GM19023 (cell line): ENCODE results near the gene ARHGAP10.

Experiments
- ATAC-seq: cut with Tn5 transposase; IDR thresholded peaks from one replicate; pipeline ENCODE4 v1.9.1; 2021; ENCODE audit warnings: mild to moderate bottlenecking, moderate library complexity; ENCODE audit not compliant: unreplicated experiment

Gene ARHGAP10

GRCh38 chr4:148057984-148058859 lies 326.3 kb downstream of the ARHGAP10 start:
- no peak for ATAC-seq

GRCh38 chr4:148059617-148060180 lies 327.8 kb downstream of the ARHGAP10 start:
- no peak for ATAC-seq

GRCh38 chr4:148060264-148061140 lies 328.6 kb downstream of the ARHGAP10 start:
- ATAC-seq, result no peak

- no peak for ATAC-seq
Measured at GRCh38 chr4:148061141-148061481, 329.2 kb downstream of the ARHGAP10 start.

GRCh38 chr4:148061795-148062194 lies 329.9 kb downstream of the ARHGAP10 start:
- ATAC-seq, result no peak

- no peak for ATAC-seq
Measured at GRCh38 chr4:148062301-148062950, 330.5 kb downstream of the ARHGAP10 start.

GRCh38 chr4:148064451-148064850 lies 332.6 kb downstream of the ARHGAP10 start:
- no peak for ATAC-seq

- ATAC-seq, result no peak
Measured at GRCh38 chr4:148065075-148065474, 333.2 kb downstream of the ARHGAP10 start.

- no peak for ATAC-seq
Measured at GRCh38 chr4:148067301-148067916, 335.5 kb downstream of the ARHGAP10 start.

GRCh38 chr4:148068065-148068911 lies 336.4 kb downstream of the ARHGAP10 start:
- ATAC-seq, result no peak

GRCh38 chr4:148069086-148069894 lies 337.4 kb downstream of the ARHGAP10 start:
- ATAC-seq, result no peak

GRCh38 chr4:148069895-148070178 lies 337.9 kb downstream of the ARHGAP10 start:
- ATAC-seq, result no peak

GRCh38 chr4:148071009-148071408 lies 339.1 kb downstream of the ARHGAP10 start:
- no peak for ATAC-seq

- ATAC-seq, result no peak
Measured at GRCh38 chr4:148072789-148073188, 340.9 kb downstream of the ARHGAP10 start.

GRCh38 chr4:148073349-148073748 lies 341.5 kb downstream of the ARHGAP10 start:
- ATAC-seq, result no peak

- ATAC-seq, result no peak
Measured at GRCh38 chr4:148074462-148074861, 342.6 kb downstream of the ARHGAP10 start.

GRCh38 chr4:148075438-148075837 lies 343.6 kb downstream of the ARHGAP10 start:
- no peak for ATAC-seq

GRCh38 chr4:148076964-148077363 lies 345.1 kb downstream of the ARHGAP10 start:
- no peak for ATAC-seq

- no peak for ATAC-seq
Measured at GRCh38 chr4:148077581-148077980, 345.7 kb downstream of the ARHGAP10 start.
